IMR-90 (cell line): ENCODE results near the gene DAP3. TPM values are rescaled to one million over a fixed set of nuclear protein-coding genes. Genes with fewer than 3 reads are reported as not detected.
"Not testable (repeated sequence)": the region's sequence is repeated elsewhere in the genome, so short reads cannot be mapped to it uniquely, and the experiment has no call there.

Source experiments
- ATAC-seq: fragments of 200-7000 bp; cut with Tn5 transposase; 2 replicates; pipeline ENCODE4 v1.9.1; 2020; ENCODE audit warnings: low read depth, mild to moderate bottlenecking, moderate library complexity
- BruUV-seq: library from RNA; stranded (reverse); fragments of 400-500 nt; replicated peaks from 2 replicates; lab custom pipeline; 2021; lab: Mats Ljungman, UMichigan
- CTCF ChIA-PET: fragments of 300-600 bp; formaldehyde crosslinking; extraction: SDS; loops from one replicate; lab custom pipeline; 2021; ENCODE audit warnings: antibody characterized with exemption; lab: Yijun Ruan, JAX
- POLR2A ChIA-PET: fragments of 300-600 bp; sonication (Branson Sonifier 250); formaldehyde crosslinking; loops from one replicate; lab custom pipeline; 2022; ENCODE audit warnings: antibody characterized with exemption; ENCODE audit not compliant: unreplicated experiment; lab: Charles Lee
- DNase-seq: peaks from one replicate; pipeline ENCODE4 v3.0.0; 2013
- H2AFZ ChIP-seq: replicated peaks from 2 replicates; pipeline ENCODE3; 2013; ENCODE audit warnings: low read length, mild to moderate bottlenecking; ENCODE audit not compliant: poor library complexity
- H2AK5ac ChIP-seq: 2 replicates; pipeline ENCODE4 v1.6.1; 2013; ENCODE audit warnings: low read depth, low read length, inconsistent platforms
- H2AK9ac ChIP-seq: replicated peaks from 2 replicates; pipeline ENCODE3; 2013; ENCODE audit warnings: mild to moderate bottlenecking, low read depth, low read length, moderate library complexity; ENCODE audit not compliant: poor library complexity
- H2BK120ac ChIP-seq: 2 replicates; pipeline ENCODE4 v1.6.1; 2013; ENCODE audit warnings: low read depth, low read length, inconsistent platforms
- H2BK15ac ChIP-seq: 3 replicates; pipeline ENCODE4 v1.6.1; 2013; ENCODE audit warnings: low read depth, low read length, inconsistent platforms
- H2BK20ac ChIP-seq: 2 replicates; pipeline ENCODE4 v1.6.1; 2013; ENCODE audit warnings: low read depth, mild to moderate bottlenecking, inconsistent platforms, low read length, moderate library complexity
- H2BK5ac ChIP-seq: 2 replicates; pipeline ENCODE4 v1.6.1; 2013; ENCODE audit warnings: mild to moderate bottlenecking, low read depth, low read length, inconsistent platforms; ENCODE audit not compliant: poor library complexity, severe bottlenecking
- H3K14ac ChIP-seq: replicated peaks from 2 replicates; pipeline ENCODE4 v1.6.1; 2013; ENCODE audit warnings: low read depth, low read length, inconsistent platforms
- H3K18ac ChIP-seq: 2 replicates; pipeline ENCODE4 v1.6.1; 2013; ENCODE audit warnings: low read depth, low read length, control low read depth
- H3K23ac ChIP-seq: 2 replicates; pipeline ENCODE4 v1.6.1; 2013; ENCODE audit warnings: low read depth, low read length, inconsistent platforms
- H3K27ac ChIP-seq: 2 replicates; pipeline ENCODE4 v1.5.1; 2013; ENCODE audit warnings: mild to moderate bottlenecking, control low read depth, low read length; ENCODE audit not compliant: insufficient read depth
- H3K27me3 ChIP-seq: 2 replicates; pipeline ENCODE4 v1.6.1; 2013; ENCODE audit warnings: low read length; ENCODE audit not compliant: control insufficient read depth, insufficient read depth
- H3K36me3 ChIP-seq: 2 replicates; pipeline ENCODE4 v1.6.1; 2013; ENCODE audit warnings: low read length, mixed read lengths; ENCODE audit not compliant: control insufficient read depth, insufficient read depth
- H3K4ac ChIP-seq: 2 replicates; pipeline ENCODE4 v1.6.1; 2013; ENCODE audit warnings: low read depth, low read length, inconsistent platforms
- H3K4me1 ChIP-seq: 2 replicates; pipeline ENCODE4 v1.6.1; 2013; ENCODE audit warnings: low read length, mixed read lengths; ENCODE audit not compliant: control insufficient read depth, insufficient read depth
- H3K4me2 ChIP-seq: 2 replicates; pipeline ENCODE4 v1.6.1; 2013; ENCODE audit warnings: low read depth, mild to moderate bottlenecking, control low read depth, low read length, moderate library complexity
- H3K4me3 ChIP-seq: 2 replicates; pipeline ENCODE4 v1.5.1; 2013; ENCODE audit warnings: low read depth, mild to moderate bottlenecking, control low read depth, low read length, moderate library complexity; ENCODE audit not compliant: insufficient read depth
- H3K56ac ChIP-seq: 2 replicates; pipeline ENCODE4 v1.6.1; 2013; ENCODE audit warnings: low read length, inconsistent platforms; ENCODE audit not compliant: insufficient read depth; ENCODE audit errors: extremely low read depth
- H3K79me1 ChIP-seq, 2 experiments: 2 replicates each; pipeline ENCODE4 v1.6.1; 2013; ENCODE audit warnings: low read length in 2 of 2, inconsistent platforms in 1 of 2, low read depth in 1 of 2
- H3K9ac ChIP-seq: 2 replicates; pipeline ENCODE4 v1.6.1; 2013; ENCODE audit warnings: low read depth, low read length, control low read depth
- H3K9me1 ChIP-seq: 2 replicates; pipeline ENCODE4 v1.6.1; 2013; ENCODE audit warnings: low read length, inconsistent platforms; ENCODE audit not compliant: insufficient read depth
- H3K9me3 ChIP-seq: 2 replicates; pipeline ENCODE4 v1.6.1; 2013; ENCODE audit warnings: low read length; ENCODE audit not compliant: control insufficient read depth, insufficient read depth
- H4K20me1 ChIP-seq: 2 replicates; pipeline ENCODE4 v1.6.1; 2013; ENCODE audit warnings: low read length, inconsistent platforms; ENCODE audit not compliant: insufficient read depth
- H4K5ac ChIP-seq: 2 replicates; pipeline ENCODE4 v1.6.1; 2013; ENCODE audit warnings: mild to moderate bottlenecking, low read depth, low read length, control low read depth
- H4K8ac ChIP-seq, 2 experiments: 2 replicates each; pipeline ENCODE4 v1.6.1; 2013; ENCODE audit warnings: low read depth in 2 of 2, low read length in 2 of 2, control low read depth in 1 of 2, inconsistent platforms in 1 of 2
- H4K91ac ChIP-seq: 2 replicates; pipeline ENCODE4 v1.6.1; 2013; ENCODE audit warnings: low read depth, low read length, inconsistent platforms; ENCODE audit not compliant: insufficient read depth
- whole genome bisulfite sequencing, 2 experiments: methylation state at CpG; one replicate each; pipeline versions ENCODE4 v1.1.5 to v1.1.7; 2013; ENCODE audit warnings: missing lambda C conversion rate in 2 of 2; ENCODE audit not compliant: insufficient read length in 1 of 2; ENCODE audit errors: extremely low coverage in 2 of 2; 5-methylcytosine and 5-hydroxymethylcytosine counted together
- dilution Hi-C: fragments of 300-500 bp; cut with HindIII; formaldehyde crosslinking; loops from one replicate; pipeline ENCODE4 v1.14.3; 2018; ENCODE audit warnings: low sequenced_read_pairs; ENCODE audit not compliant: unreplicated experiment
- in situ Hi-C: fragments of 300-500 bp; cut with MboI; formaldehyde crosslinking; loops from 3 replicates; pipeline ENCODE4 v1.14.3; 2019; ENCODE audit warnings: low sequenced_read_pairs, inconsistent platforms, mixed read lengths
- intact Hi-C: fragments of 100-400 bp; cut with micrococcal nuclease; formaldehyde crosslinking; loops from 2 replicates; pipeline ENCODE4 v1.10.0; 2022
- polyA plus RNA-seq, 3 experiments: library from polyadenylated mRNA; depleted of rRNA; stranded (reverse); fragments of >200 nt; gene quantifications; 2 replicates each; pipeline ENCODE4 v1.2.3, GENCODE V29; 2012; ENCODE audit warnings: low replicate concordance in 1 of 3
- total RNA-seq: library from RNA; depleted of rRNA; stranded (reverse); fragments of >200 nt; gene quantifications from 2 replicates; pipeline ENCODE4 v1.2.3, GENCODE V29; 2012

DAP3 gene
- total and polyA plus RNA-seq, 2 of the 4 experiments (the other 2 are of a cell fraction), result 48.6 to 126 TPM

- peak; percentile 33; the same call in 1 of the 2 replicates for ATAC-seq
- CTCF ChIA-PET, result not testable (repeated sequence)
Observed at GRCh38 chr1:155704414-155704813, 15.5 kb downstream of the DAP3 start.

More at GRCh38 chr1:155704414-155704813, 15.5 kb downstream of the DAP3 start:
- H4K8ac ChIP-seq, H3K36me3 ChIP-seq, H3K27me3 ChIP-seq, H4K91ac ChIP-seq, POLR2A ChIA-PET, H2AK9ac ChIP-seq, H3K4ac ChIP-seq, in situ Hi-C loops, H3K18ac ChIP-seq, BruUV-seq, intact Hi-C loops, H2BK20ac ChIP-seq, H3K4me3 ChIP-seq, H3K9me1 ChIP-seq, H3K4me2 ChIP-seq, H3K4me1 ChIP-seq, H3K14ac ChIP-seq, DNase-seq, H2AFZ ChIP-seq, H2BK5ac ChIP-seq, H2BK120ac ChIP-seq, dilution Hi-C loops, H3K9ac ChIP-seq, H3K9me3 ChIP-seq, H3K56ac ChIP-seq, H2BK15ac ChIP-seq, H3K23ac ChIP-seq, H3K27ac ChIP-seq, H4K5ac ChIP-seq, H2AK5ac ChIP-seq: not testable (repeated sequence)
- H4K20me1 ChIP-seq, result peaks cover 41% of the 10 kb centered on the region
- peaks cover 23 to 61% of the 10 kb centered on the region in 2 experiments for H3K79me1 ChIP-seq
- WGBS, 2 experiments, result no CpG with 5 or more reads among the region's 5 CpGs
